ENCODE data around the gene HAND1. TPM values are rescaled to one million over a fixed set of nuclear protein-coding genes. Genes with fewer than 3 reads are reported as not detected.
A peak's percentile ranks its signal among the peaks of the same experiment; 100 is the strongest.

HAND1 gene
- total RNA-seq, 4 donors from 2014 or later: not detected

GRCh38 chr5:154470137-154470536 is 7.9 kb downstream of the HAND1 start:
- ATAC-seq: no peak
- no peaks in the 10 kb centered on the region for H3K9me3 ChIP-seq
- intact Hi-C loops (cut with DNase I; ENCODE audit: low total_unique reads) (no loop called here), in situ Hi-C loops (cut with MboI; ENCODE audit: low sequenced_read_pairs in 4 of 4) (no loop called here)
- no peaks in the 10 kb centered on the region for H3K36me3 ChIP-seq
- H3K27me3 ChIP-seq: peaks cover 55 to 59% (median 56%) of the 10 kb centered on the region in 3 donors
- H3K4me3 ChIP-seq: no peak overlapping the region
- H3K4me1 ChIP-seq: peaks cover 12 to 18% of the 10 kb centered on the region in 2 donors
- TF ChIP-seq POLR2A (IDR thresholded peaks at IDR 0.05) (no peak), CTCF (IDR thresholded peaks at IDR 0.05 in 4 of 5, conservative IDR thresholded peaks at IDR 0.05 in 1 of 5) (no peak)
- no peak for DNase-seq
- H3K27ac ChIP-seq: no peak overlapping the region

DNA sequence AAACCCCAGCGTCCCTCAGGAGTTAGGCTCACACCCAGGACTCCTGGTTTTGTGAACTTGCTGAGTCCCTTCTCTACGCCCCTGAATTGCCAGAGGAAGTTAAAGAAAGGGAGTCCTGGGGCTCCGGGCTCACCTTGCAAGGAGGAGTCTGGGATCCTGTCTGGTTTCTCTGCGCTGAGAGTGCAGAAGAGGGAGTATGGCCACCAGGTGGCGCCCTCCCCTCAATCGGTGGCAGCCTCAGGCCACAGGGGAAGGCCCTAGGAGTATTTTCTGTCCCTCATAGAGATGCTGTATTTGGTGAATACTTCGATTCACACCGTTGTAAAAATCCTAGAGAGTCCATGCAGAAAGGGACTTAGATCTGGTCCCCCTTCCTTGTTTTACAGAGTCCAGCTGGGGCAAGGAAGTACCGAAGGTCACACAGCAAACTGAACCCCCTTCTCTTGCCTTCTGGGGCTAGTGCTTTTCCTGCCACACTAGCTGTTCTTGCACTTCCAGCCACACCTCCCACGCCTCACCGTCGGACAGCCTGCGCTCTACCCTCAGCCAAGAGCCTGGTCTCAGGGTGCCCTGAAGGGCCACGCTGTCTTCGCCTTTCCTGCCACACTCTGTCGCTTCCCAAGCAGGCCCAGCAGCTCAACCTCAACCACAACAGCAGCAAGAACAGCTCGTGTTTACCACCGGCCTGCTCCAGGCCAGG is 10.2 kb downstream of the HAND1 start:
- TF ChIP-seq CTCF (IDR thresholded peaks at IDR 0.05 in 4 of 5, conservative IDR thresholded peaks at IDR 0.05 in 1 of 5): peak; percentile 66 to 91 (median 75)
- TF ChIP-seq POLR2A (IDR thresholded peaks at IDR 0.05): no peak
- peak; percentile 18 to 51 for DNase-seq
- H3K27ac ChIP-seq: no peak overlapping the region
- H3K9me3 ChIP-seq: no peaks in the 10 kb centered on the region
- peaks cover 32 to 36% (median 33%) of the 10 kb centered on the region in 3 donors for H3K27me3 ChIP-seq
- in situ Hi-C loops (cut with MboI; ENCODE audit: low sequenced_read_pairs in 4 of 4) (loop anchor here in 1 of 4 donors (5.0 kb wide), 1 partner anchor 139 kb away; no protein-coding TSS in a partner anchor), intact Hi-C loops (cut with DNase I; ENCODE audit: low total_unique reads) (loop anchor here (1.0 kb wide), 1 partner anchor 142 kb away; no protein-coding TSS in a partner anchor)
- H3K4me3 ChIP-seq: no peak overlapping the region
- peaks cover under 1 to 3% of the 10 kb centered on the region in 2 donors for H3K4me1 ChIP-seq
- peak; percentile 72 to 87 for ATAC-seq
- H3K36me3 ChIP-seq: no peaks in the 10 kb centered on the region

GRCh38 chr5:154466671-154467070 is 11.4 kb downstream of the HAND1 start:
- H3K27ac ChIP-seq: no peak overlapping the region
- TF ChIP-seq CTCF (IDR thresholded peaks at IDR 0.05 in 4 of 5, conservative IDR thresholded peaks at IDR 0.05 in 1 of 5) (no peak), POLR2A (IDR thresholded peaks at IDR 0.05) (no peak)
- H3K27me3 ChIP-seq: peaks cover 20 to 25% (median 22%) of the 10 kb centered on the region in 3 donors
- in situ Hi-C loops (cut with MboI; ENCODE audit: low sequenced_read_pairs in 4 of 4) (loop anchor here in 1 of 4 donors (5.0 kb wide), 1 partner anchor 141 kb away; no protein-coding TSS in a partner anchor), intact Hi-C loops (cut with DNase I; ENCODE audit: low total_unique reads) (loop anchor here (1.0 kb wide), 1 partner anchor 144 kb away; no protein-coding TSS in a partner anchor)
- H3K9me3 ChIP-seq: no peaks in the 10 kb centered on the region
- DNase-seq (no peak), ATAC-seq (no peak)
- no peaks in the 10 kb centered on the region for H3K4me1 ChIP-seq
- H3K36me3 ChIP-seq: no peaks in the 10 kb centered on the region
- H3K4me3 ChIP-seq: no peak overlapping the region

DNA sequence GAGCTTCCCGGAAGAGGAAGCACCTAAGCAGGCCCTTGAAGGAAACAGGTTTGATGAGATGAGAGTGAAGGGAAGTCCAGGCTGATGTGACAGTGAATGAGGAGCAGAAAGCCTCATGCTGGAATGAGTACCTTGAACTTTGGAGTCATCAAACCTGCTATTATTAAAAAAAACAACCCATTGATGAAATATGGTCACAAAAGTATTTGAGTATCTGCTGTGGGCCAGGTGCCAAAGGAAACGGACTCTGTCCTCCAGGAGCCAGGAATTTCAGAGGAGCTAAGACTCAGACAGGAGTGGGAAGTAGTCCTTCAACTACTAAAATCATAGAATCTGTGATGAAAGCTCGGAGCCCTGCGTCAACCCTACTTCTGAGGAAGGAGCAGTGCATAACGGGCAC is 11.9 kb downstream of the HAND1 start:
- TF ChIP-seq POLR2A (IDR thresholded peaks at IDR 0.05) (no peak), CTCF (IDR thresholded peaks at IDR 0.05 in 4 of 5, conservative IDR thresholded peaks at IDR 0.05 in 1 of 5) (no peak)
- H3K27ac ChIP-seq: no peak overlapping the region
- DNase-seq (no peak), ATAC-seq (no peak)
- H3K4me3 ChIP-seq: no peak overlapping the region
- H3K9me3 ChIP-seq: no peaks in the 10 kb centered on the region
- peaks cover 15 to 19% (median 16%) of the 10 kb centered on the region in 3 donors for H3K27me3 ChIP-seq
- in situ Hi-C loops (cut with MboI; ENCODE audit: low sequenced_read_pairs in 4 of 4): loop anchor here in 1 of 4 donors (5.0 kb wide), 1 partner anchor 141 kb away; no protein-coding TSS in a partner anchor
- no peaks in the 10 kb centered on the region for H3K4me1 ChIP-seq
- H3K36me3 ChIP-seq: peaks cover 0 to 2% of the 10 kb centered on the region in 2 donors
- intact Hi-C loops (cut with DNase I; ENCODE audit: low total_unique reads): no loop called here
